ENCODE measurements around the gene FLNB.

- no peak for TF ChIP-seq CTCF (conservative IDR thresholded peaks at IDR 0.05; ENCODE audit: low read depth, low read length)
- no peak for TF ChIP-seq EZH2 (IDR thresholded peaks at IDR 0.05; ENCODE audit: borderline replicate concordance, low read depth, low read length, poor library complexity, severe bottlenecking)
These were observed 99.4 kb downstream of the FLNB start for GRCh38 chr3:58107597-58107996.

Data from A673 (cell line).